Mucosa of stomach (tissue), 1 donor: ENCODE results near the gene ZFPM1.

Experiments
- H3K27me3 ChIP-seq: one replicate; pipeline ENCODE4 v1.7.0; 2013; ENCODE audit warnings: mild to moderate bottlenecking, low read length; ENCODE audit not compliant: control insufficient read depth, insufficient read depth
- H3K36me3 ChIP-seq: one replicate; pipeline ENCODE4 v1.7.0; 2013; ENCODE audit warnings: low read length; ENCODE audit not compliant: control insufficient read depth, insufficient read depth
- H3K4me1 ChIP-seq: one replicate; pipeline ENCODE4 v1.7.0; 2013; ENCODE audit warnings: mild to moderate bottlenecking, low read length; ENCODE audit not compliant: control insufficient read depth, insufficient read depth
- H3K4me3 ChIP-seq: one replicate; pipeline ENCODE4 v1.7.0; 2013; ENCODE audit warnings: low read length
- H3K9ac ChIP-seq: one replicate; pipeline ENCODE4 v1.7.0; 2013; ENCODE audit warnings: mild to moderate bottlenecking, low read length, moderate library complexity
- H3K9me3 ChIP-seq: one replicate; pipeline ENCODE4 v1.7.0; 2013; ENCODE audit warnings: mild to moderate bottlenecking, low read length, moderate library complexity; ENCODE audit not compliant: control insufficient read depth
- donor health status: Pancreatic carcinoma.

ZFPM1 gene

GRCh38 chr16:88536971-88537751 is 84.1 kb downstream of the ZFPM1 start:
- Histone ChIP-seq H3K27me3 (peaks cover 21% of the 10 kb centered on the region), H3K4me1 (peaks cover 38% of the 10 kb centered on the region), H3K9ac (no peak overlapping the region), H3K4me3 (no peak overlapping the region), H3K9me3 (peaks cover 2% of the 10 kb centered on the region), H3K36me3 (no peaks in the 10 kb centered on the region)

- peaks cover 38% of the 10 kb centered on the region for H3K4me1 ChIP-seq
- peaks cover 21% of the 10 kb centered on the region for H3K27me3 ChIP-seq
- H3K9ac ChIP-seq: no peak overlapping the region
- peaks cover 7% of the 10 kb centered on the region for H3K9me3 ChIP-seq
- H3K36me3 ChIP-seq: no peaks in the 10 kb centered on the region
- H3K4me3 ChIP-seq: no peak overlapping the region
Measured at GRCh38 chr16:88537859-88538258, 84.8 kb downstream of the ZFPM1 start.

- peaks cover 38% of the 10 kb centered on the region for H3K4me1 ChIP-seq
- H3K9me3 ChIP-seq: peaks cover 7% of the 10 kb centered on the region
- no peak overlapping the region for H3K9ac ChIP-seq
- peaks cover 21% of the 10 kb centered on the region for H3K27me3 ChIP-seq
- no peak overlapping the region for H3K4me3 ChIP-seq
- H3K36me3 ChIP-seq: no peaks in the 10 kb centered on the region
Measured at GRCh38 chr16:88538366-88539060, 85.4 kb downstream of the ZFPM1 start.

- Histone ChIP-seq H3K4me1 (peaks cover 38% of the 10 kb centered on the region), H3K27me3 (peaks cover 21% of the 10 kb centered on the region), H3K9ac (no peak overlapping the region)
Measured at GRCh38 chr16:88539261-88539651, 86.2 kb downstream of the ZFPM1 start.

GRCh38 chr16:88539652-88540345 is 86.7 kb downstream of the ZFPM1 start:
- Histone ChIP-seq H3K4me1 (peaks cover 38% of the 10 kb centered on the region), H3K4me3 (no peak overlapping the region), H3K9me3 (peaks cover 7% of the 10 kb centered on the region), H3K9ac (no peak overlapping the region), H3K36me3 (no peaks in the 10 kb centered on the region), H3K27me3 (peaks cover 21% of the 10 kb centered on the region)

More at GRCh38 chr16:88539261-88539651, 86.2 kb downstream of the ZFPM1 start:
- Histone ChIP-seq H3K36me3 (no peaks in the 10 kb centered on the region), H3K4me3 (no peak overlapping the region), H3K9me3 (peaks cover 7% of the 10 kb centered on the region)

- no peak overlapping the region for H3K4me3 ChIP-seq
- peaks cover 38% of the 10 kb centered on the region for H3K4me1 ChIP-seq
- H3K27me3 ChIP-seq: peaks cover 22% of the 10 kb centered on the region
- peaks cover 7% of the 10 kb centered on the region for H3K9me3 ChIP-seq
- no peak overlapping the region for H3K9ac ChIP-seq
- no peaks in the 10 kb centered on the region for H3K36me3 ChIP-seq
Measured at GRCh38 chr16:88540346-88540977, 87.4 kb downstream of the ZFPM1 start.

- Histone ChIP-seq H3K4me1 (peaks cover 27% of the 10 kb centered on the region), H3K4me3 (no peak overlapping the region), H3K9me3 (peaks cover 7% of the 10 kb centered on the region), H3K27me3 (peaks cover 27% of the 10 kb centered on the region), H3K36me3 (no peaks in the 10 kb centered on the region), H3K9ac (no peak overlapping the region)
Measured at GRCh38 chr16:88541831-88542616, 88.9 kb downstream of the ZFPM1 start.

GRCh38 chr16:88543230-88543813 is 90.2 kb downstream of the ZFPM1 start:
- Histone ChIP-seq H3K4me3 (no peak overlapping the region), H3K9ac (no peak overlapping the region), H3K9me3 (peaks cover 7% of the 10 kb centered on the region), H3K27me3 (peaks cover 29% of the 10 kb centered on the region), H3K4me1 (peaks cover 26% of the 10 kb centered on the region), H3K36me3 (no peaks in the 10 kb centered on the region)

GRCh38 chr16:88545781-88546180 is 92.7 kb downstream of the ZFPM1 start:
- Histone ChIP-seq H3K36me3 (no peaks in the 10 kb centered on the region), H3K27me3 (peaks cover 28% of the 10 kb centered on the region), H3K9ac (no peak overlapping the region)

GRCh38 chr16:88548131-88548874 is 95.2 kb downstream of the ZFPM1 start:
- H3K9ac ChIP-seq: no peak overlapping the region
- peaks cover 34% of the 10 kb centered on the region for H3K27me3 ChIP-seq
- no peaks in the 10 kb centered on the region for H3K36me3 ChIP-seq
- peaks cover 4% of the 10 kb centered on the region for H3K4me1 ChIP-seq
- no peak overlapping the region for H3K4me3 ChIP-seq
- H3K9me3 ChIP-seq: no peaks in the 10 kb centered on the region

More at GRCh38 chr16:88545781-88546180, 92.7 kb downstream of the ZFPM1 start:
- H3K4me3 ChIP-seq: no peak overlapping the region
- H3K4me1 ChIP-seq: peaks cover 7% of the 10 kb centered on the region
- peaks cover 7% of the 10 kb centered on the region for H3K9me3 ChIP-seq
